ENCODE measurements around the gene RFLNA. TPM values are rescaled to one million over a fixed set of nuclear protein-coding genes. Genes with fewer than 3 reads are reported as not detected.

The RFLNA gene
- total and polyA plus RNA-seq, 2 experiments from 2014 or later, result 57.8 to 67.8 TPM

GRCh38 chr12:124323771-124324530 lies 29.1 kb downstream of the RFLNA start:
- no peak for DNase-seq (ENCODE audit: low spot score)
- no peak overlapping the region for H2AFZ ChIP-seq
- no peaks in the 10 kb centered on the region for H3K9me2 ChIP-seq (replicated peaks; ENCODE audit: insufficient read depth)
- H4K20me1 ChIP-seq (ENCODE audit: insufficient read depth, poor library complexity, severe bottlenecking), result no peaks in the 10 kb centered on the region
- H3K27me3 ChIP-seq, result no peaks in the 10 kb centered on the region
- no peaks in the 10 kb centered on the region for H3K36me3 ChIP-seq (replicated peaks; ENCODE audit: insufficient read depth, low read depth)
- H3K4me1 ChIP-seq (ENCODE audit: insufficient read depth), result no peaks in the 10 kb centered on the region
- no peak for TF ChIP-seq EZH2phosphoT487 (IDR thresholded peaks at IDR 0.05; ENCODE audit: low read depth, severe bottlenecking, unreplicated experiment)
- TF ChIP-seq EZH2 (IDR thresholded peaks at IDR 0.05; ENCODE audit: borderline replicate concordance), result no peak
- H3K79me2 ChIP-seq, result no peaks in the 10 kb centered on the region
- no peak overlapping the region for H3K27ac ChIP-seq
- 98% methylated on average over 11 of the region's 11 CpGs for WGBS (ENCODE audit: low lambda C conversion rate, missing lambda C conversion rate)
- no peak overlapping the region for H3K4me3 ChIP-seq
- peaks cover 5% of the 10 kb centered on the region for H3K9me3 ChIP-seq (ENCODE audit: low read depth)
- H3K4me2 ChIP-seq, result no peak overlapping the region

- H3K79me2 ChIP-seq, result no peaks in the 10 kb centered on the region
- no peaks in the 10 kb centered on the region for H3K36me3 ChIP-seq (replicated peaks; ENCODE audit: insufficient read depth, low read depth)
- no peak overlapping the region for H2AFZ ChIP-seq
- no peak overlapping the region for H3K4me3 ChIP-seq
- DNase-seq (ENCODE audit: low spot score), result no peak
- TF ChIP-seq EZH2 (IDR thresholded peaks at IDR 0.05; ENCODE audit: borderline replicate concordance) (no peak), CTCF (IDR thresholded peaks at IDR 0.05; ENCODE audit: poor library complexity) (no peak), EZH2phosphoT487 (IDR thresholded peaks at IDR 0.05; ENCODE audit: low read depth, severe bottlenecking, unreplicated experiment) (no peak)
- no peaks in the 10 kb centered on the region for H4K20me1 ChIP-seq (ENCODE audit: insufficient read depth, poor library complexity, severe bottlenecking)
- H3K4me1 ChIP-seq (ENCODE audit: insufficient read depth), result no peaks in the 10 kb centered on the region
- no peaks in the 10 kb centered on the region for H3K27me3 ChIP-seq
- no peak overlapping the region for H3K4me2 ChIP-seq
- H3K9me3 ChIP-seq (ENCODE audit: low read depth), result peaks cover 5% of the 10 kb centered on the region
- 93% methylated on average over 41 of the region's 57 CpGs for WGBS (ENCODE audit: low lambda C conversion rate, missing lambda C conversion rate)
- no peak overlapping the region for H3K27ac ChIP-seq
- no peaks in the 10 kb centered on the region for H3K9me2 ChIP-seq (replicated peaks; ENCODE audit: insufficient read depth)
Observed at GRCh38 chr12:124324803-124325705, 30.2 kb downstream of the RFLNA start.

GRCh38 chr12:124326104-124326503 lies 31.2 kb downstream of the RFLNA start:
- TF ChIP-seq EZH2 (IDR thresholded peaks at IDR 0.05; ENCODE audit: borderline replicate concordance) (no peak), EZH2phosphoT487 (IDR thresholded peaks at IDR 0.05; ENCODE audit: low read depth, severe bottlenecking, unreplicated experiment) (no peak), CTCF (IDR thresholded peaks at IDR 0.05; ENCODE audit: poor library complexity) (no peak)
- H3K9me3 ChIP-seq (ENCODE audit: low read depth), result peaks cover 5% of the 10 kb centered on the region
- H3K79me2 ChIP-seq, result no peaks in the 10 kb centered on the region
- no peak overlapping the region for H3K4me3 ChIP-seq
- 92% methylated on average over 23 of the region's 23 CpGs for WGBS (ENCODE audit: low lambda C conversion rate, missing lambda C conversion rate)
- H3K9me2 ChIP-seq (replicated peaks; ENCODE audit: insufficient read depth), result no peaks in the 10 kb centered on the region
- no peak for DNase-seq (ENCODE audit: low spot score)
- H2AFZ ChIP-seq, result no peak overlapping the region
- no peaks in the 10 kb centered on the region for H3K36me3 ChIP-seq (replicated peaks; ENCODE audit: insufficient read depth, low read depth)
- no peak overlapping the region for H3K4me2 ChIP-seq
- no peaks in the 10 kb centered on the region for H4K20me1 ChIP-seq (ENCODE audit: insufficient read depth, poor library complexity, severe bottlenecking)
- H3K27ac ChIP-seq, result no peak overlapping the region
- no peaks in the 10 kb centered on the region for H3K27me3 ChIP-seq
- H3K4me1 ChIP-seq (ENCODE audit: insufficient read depth), result no peaks in the 10 kb centered on the region

DNA sequence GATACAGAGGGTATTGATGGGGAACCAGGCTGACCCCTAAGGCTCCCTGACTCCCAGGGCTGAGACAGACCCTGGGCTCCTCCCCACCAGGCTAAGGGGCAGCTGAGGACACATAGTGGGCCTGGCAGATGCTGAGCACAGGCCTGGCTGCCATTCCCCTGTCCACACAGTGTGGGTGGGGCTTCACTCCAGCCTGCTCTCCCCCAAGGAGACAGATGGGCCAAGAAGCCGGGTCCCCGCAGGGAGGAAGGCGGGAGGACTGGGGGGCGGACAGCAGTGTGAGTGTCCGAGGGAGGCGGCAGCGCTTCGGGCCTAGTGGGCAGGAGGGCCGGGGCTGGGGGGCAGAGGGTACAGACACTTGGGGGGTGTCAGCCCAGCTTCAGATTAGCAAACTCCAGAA lies 32.0 kb downstream of the RFLNA start:
- no peak for DNase-seq (ENCODE audit: low spot score)
- H2AFZ ChIP-seq, result no peak overlapping the region
- H3K27ac ChIP-seq, result no peak overlapping the region
- H3K9me3 ChIP-seq (ENCODE audit: low read depth), result peaks cover 5% of the 10 kb centered on the region
- H4K20me1 ChIP-seq (ENCODE audit: insufficient read depth, poor library complexity, severe bottlenecking), result no peaks in the 10 kb centered on the region
- H3K36me3 ChIP-seq (replicated peaks; ENCODE audit: insufficient read depth, low read depth), result no peaks in the 10 kb centered on the region
- no peaks in the 10 kb centered on the region for H3K79me2 ChIP-seq
- no peaks in the 10 kb centered on the region for H3K9me2 ChIP-seq (replicated peaks; ENCODE audit: insufficient read depth)
- no peak overlapping the region for H3K4me2 ChIP-seq
- no peak overlapping the region for H3K4me3 ChIP-seq
- TF ChIP-seq EZH2phosphoT487 (IDR thresholded peaks at IDR 0.05; ENCODE audit: low read depth, severe bottlenecking, unreplicated experiment) (no peak), CTCF (IDR thresholded peaks at IDR 0.05; ENCODE audit: poor library complexity) (no peak), EZH2 (IDR thresholded peaks at IDR 0.05; ENCODE audit: borderline replicate concordance) (no peak)
- 93% methylated on average over 9 of the region's 9 CpGs for WGBS (ENCODE audit: low lambda C conversion rate, missing lambda C conversion rate)
- H3K27me3 ChIP-seq, result no peaks in the 10 kb centered on the region
- H3K4me1 ChIP-seq (ENCODE audit: insufficient read depth), result no peaks in the 10 kb centered on the region
